Thyroid gland (tissue), 4 donors: ENCODE measurements around the gene RRP9.
A peak's percentile ranks its signal among the peaks of the same experiment; 100 is the strongest.

Source experiments
- CTCF ChIP-seq, 6 experiments: fragments of 200-600 bp in 3 of 6; fragments of 450-650 bp in 3 of 6; sonication (generic) in 3 of 6; IDR thresholded peaks; one replicate each; pipeline ENCODE4 v1.5.1; 2016 to 2019; ENCODE audit warnings: antibody characterized with exemption in 6 of 6, mild to moderate bottlenecking in 2 of 6, inconsistent platforms in 1 of 6, moderate library complexity in 1 of 6
- POLR2A ChIP-seq, 2 donors: fragments of 450-650 bp; IDR thresholded peaks; one replicate each; pipeline ENCODE4 v1.6.1; 2017; ENCODE audit warnings: antibody characterized with exemption in 2 of 2, mild to moderate bottlenecking in 2 of 2, moderate library complexity in 1 of 2

- TF ChIP-seq CTCF (IDR thresholded peaks at IDR 0.05) (peak in 4 of 6 experiments; percentile 28 to 56 (median 34)), POLR2A (IDR thresholded peaks at IDR 0.05) (no peak)
Measured at GRCh38 chr3:51982352-51982837, 40.7 kb upstream of the RRP9 start.
